HepG2 (cell line): ENCODE data around the gene MYO1B. TPM values are rescaled to one million over a fixed set of nuclear protein-coding genes. Genes with fewer than 3 reads are reported as not detected.
A peak's percentile ranks its signal among the peaks of the same experiment; 100 is the strongest.

Experiments used
- CHD2 ChIP-seq: IDR thresholded peaks from 2 replicates; pipeline ENCODE4 v1.6.1; 2011; ENCODE audit warnings: low read depth, low read length, improper control_type of control experiment
- CREB1 ChIP-seq, 2 experiments: fragments of 450-650 bp in 1 of 2; IDR thresholded peaks; 2 replicates each; pipeline ENCODE4 v1.6.1; 2016 to 2017; ENCODE audit warnings: control low read depth in 1 of 2, mild to moderate bottlenecking in 1 of 2, missing compliant biosample characterization in 1 of 2, missing genetic modification characterization in 1 of 2
- CREM ChIP-seq, 2 experiments: sonication (generic) in 1 of 2; formaldehyde crosslinking in 1 of 2; IDR thresholded peaks; 2 replicates each; pipeline versions ENCODE4 v1.4.0 to v1.6.1; 2016 to 2020; ENCODE audit warnings: antibody characterized with exemption in 1 of 2, mild to moderate bottlenecking in 1 of 2, missing genetic modification reagents in 1 of 2
- ELF3 ChIP-seq: IDR thresholded peaks from 2 replicates; pipeline ENCODE4 v1.6.1; 2016; ENCODE audit warnings: missing genetic modification reagents, missing compliant biosample characterization
- EP300 ChIP-seq, 3 experiments: sonication (generic) in 1 of 3; formaldehyde crosslinking in 1 of 3; IDR thresholded peaks; 2 replicates each; pipeline versions ENCODE4 v1.5.1 to v1.6.1; 2011 to 2020; ENCODE audit warnings: low read depth in 2 of 3, low read length in 2 of 3, borderline replicate concordance in 1 of 3, improper control_type of control experiment in 1 of 3, mild to moderate bottlenecking in 1 of 3, missing genetic modification reagents in 1 of 3, moderate library complexity in 1 of 3
- ESRRA ChIP-seq: sonication (generic); formaldehyde crosslinking; IDR thresholded peaks from 2 replicates; pipeline ENCODE4 v1.5.1; 2020; ENCODE audit warnings: mild to moderate bottlenecking, low read depth, missing genetic modification reagents
- GPBP1L1 ChIP-seq: sonication (generic); formaldehyde crosslinking; IDR thresholded peaks from 2 replicates; pipeline ENCODE4 v1.5.0; 2020; ENCODE audit warnings: mild to moderate bottlenecking, missing genetic modification reagents
- GTF2F1 ChIP-seq: fragments of 150-350 bp; IDR thresholded peaks from 2 replicates; pipeline ENCODE4 v1.6.1; 2014; ENCODE audit warnings: low read length
- KLF12 ChIP-seq: sonication (generic); formaldehyde crosslinking; IDR thresholded peaks from 2 replicates; pipeline ENCODE4 v1.4.0; 2020; ENCODE audit warnings: missing genetic modification reagents, borderline replicate concordance
- NR2F6 ChIP-seq, 2 experiments: IDR thresholded peaks; 2 replicates each; pipeline ENCODE4 v1.6.1; 2016; ENCODE audit warnings: antibody characterized with exemption in 1 of 2, mild to moderate bottlenecking in 1 of 2
- PITX1 ChIP-seq: sonication (generic); formaldehyde crosslinking; IDR thresholded peaks from 2 replicates; pipeline ENCODE4 v1.5.1; 2020; ENCODE audit warnings: mild to moderate bottlenecking, missing genetic modification reagents
- SAFB2 ChIP-seq: sonication (generic); formaldehyde crosslinking; IDR thresholded peaks from 2 replicates; pipeline ENCODE4 v1.5.1; 2020; ENCODE audit warnings: missing genetic modification reagents, low read depth, mild to moderate bottlenecking, borderline replicate concordance
- SNRNP70 ChIP-seq: fragments of 200-400 bp; formaldehyde crosslinking; IDR thresholded peaks from 2 replicates; pipeline ENCODE4 v1.6.1; 2017; ENCODE audit warnings: mild to moderate bottlenecking, low read depth, low read length, moderate library complexity
- SP4 ChIP-seq: sonication (generic); formaldehyde crosslinking; IDR thresholded peaks from 2 replicates; pipeline ENCODE4 v1.8.1; 2023; ENCODE audit warnings: mild to moderate bottlenecking, missing genetic modification reagents
- STAT5B ChIP-seq: sonication (generic); formaldehyde crosslinking; IDR thresholded peaks from 2 replicates; pipeline ENCODE4 v1.4.0; 2020; ENCODE audit warnings: missing genetic modification reagents
- TMF1 ChIP-seq: sonication (generic); formaldehyde crosslinking; IDR thresholded peaks from 2 replicates; pipeline ENCODE4 v1.8.1; 2022; ENCODE audit warnings: low read depth, missing genetic modification reagents
- U2AF2 ChIP-seq: fragments of 200-400 bp; formaldehyde crosslinking; IDR thresholded peaks from 2 replicates; pipeline ENCODE4 v1.6.1; 2017; ENCODE audit warnings: low read depth, mild to moderate bottlenecking, low read length
- UBTF ChIP-seq: sonication (generic); formaldehyde crosslinking; IDR thresholded peaks from 2 replicates; pipeline ENCODE4 v1.4.0; 2020; ENCODE audit warnings: mild to moderate bottlenecking, missing genetic modification reagents
- ZKSCAN8 ChIP-seq: IDR thresholded peaks from 2 replicates; pipeline ENCODE4 v1.6.1; 2016; ENCODE audit warnings: borderline replicate concordance, missing genetic modification reagents, missing compliant biosample characterization
- ZNF121 ChIP-seq: sonication (generic); formaldehyde crosslinking; IDR thresholded peaks from 2 replicates; pipeline ENCODE4 v1.5.0; 2020; ENCODE audit warnings: mild to moderate bottlenecking, missing genetic modification reagents
- ZNF232 ChIP-seq: sonication (generic); formaldehyde crosslinking; IDR thresholded peaks from 2 replicates; pipeline ENCODE4 v1.4.0; 2020; ENCODE audit warnings: missing genetic modification reagents, borderline replicate concordance
- ZNF282 ChIP-seq: fragments of 450-650 bp; IDR thresholded peaks from 2 replicates; pipeline ENCODE4 v1.6.1; 2018; ENCODE audit not compliant: partially characterized antibody
- polyA plus RNA-seq, 8 experiments: library from polyadenylated mRNA; depleted of rRNA in 3 of 8; stranded (reverse) in 7 of 8; unstranded in 1 of 8; fragments of >200 nt; fragmentation: Illumina TruSeq in 4 of 8; extraction: Trizol in 4 of 8; gene quantifications; 2 replicates each; pipeline versions ENCODE4 v1.2.1 to v1.2.3, GENCODE V29; 2011 to 2016; ENCODE audit warnings: low read depth in 4 of 8, missing spikeins in 1 of 8, mixed read lengths in 1 of 8; ENCODE audit not compliant: insufficient read depth in 1 of 8
- total RNA-seq, 5 experiments: library from RNA; depleted of rRNA; stranded (reverse); fragments of >200 nt; fragmentation: Illumina TruSeq; extraction: Trizol; gene quantifications; 2 replicates each; pipeline ENCODE4 v1.2.3, GENCODE V29; 2016; ENCODE audit warnings: low read depth in 1 of 5
- TF ChIP-seq, protein P1 (sequence below): sonication (generic); formaldehyde crosslinking; IDR thresholded peaks from 2 replicates; pipeline ENCODE4 v1.8.0; 2023; ENCODE audit warnings: mild to moderate bottlenecking, missing genetic modification reagents
- TF ChIP-seq, protein P2 (sequence below): IDR thresholded peaks from 2 replicates; pipeline ENCODE4 v1.6.1; 2016

The MYO1B gene
- total and polyA plus RNA-seq, 2 of the 13 experiments (the other 11 are each of a cell fraction or from before 2014, with no cell fraction given) = 36.9 to 89.8 TPM

- TF ChIP-seq CHD2 = no peak
- TF ChIP-seq U2AF2 = no peak
- TF ChIP-seq, protein P1, sequence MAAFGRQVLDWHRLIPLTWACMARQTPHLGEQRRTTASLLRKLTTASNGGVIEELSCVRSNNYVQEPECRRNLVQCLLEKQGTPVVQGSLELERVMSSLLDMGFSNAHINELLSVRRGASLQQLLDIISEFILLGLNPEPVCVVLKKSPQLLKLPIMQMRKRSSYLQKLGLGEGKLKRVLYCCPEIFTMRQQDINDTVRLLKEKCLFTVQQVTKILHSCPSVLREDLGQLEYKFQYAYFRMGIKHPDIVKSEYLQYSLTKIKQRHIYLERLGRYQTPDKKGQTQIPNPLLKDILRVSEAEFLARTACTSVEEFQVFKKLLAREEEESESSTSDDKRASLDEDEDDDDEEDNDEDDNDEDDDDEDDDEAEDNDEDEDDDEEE = no peak
- no peak for TF ChIP-seq SAFB2 (CRISPR knock-in tag)
- TF ChIP-seq CREB1 (IDR thresholded peaks at IDR 0.05) = no peak
- no peak for TF ChIP-seq CREB1 (CRISPR knock-in tag; IDR thresholded peaks at IDR 0.05)
- peak; percentile 17; the same call in 1 of the 2 replicates for TF ChIP-seq CREM (IDR thresholded peaks at IDR 0.05)
- TF ChIP-seq CREM (CRISPR knock-in tag; IDR thresholded peaks at IDR 0.05) = no peak
- no peak for TF ChIP-seq STAT5B (CRISPR knock-in tag)
- TF ChIP-seq, protein P2, sequence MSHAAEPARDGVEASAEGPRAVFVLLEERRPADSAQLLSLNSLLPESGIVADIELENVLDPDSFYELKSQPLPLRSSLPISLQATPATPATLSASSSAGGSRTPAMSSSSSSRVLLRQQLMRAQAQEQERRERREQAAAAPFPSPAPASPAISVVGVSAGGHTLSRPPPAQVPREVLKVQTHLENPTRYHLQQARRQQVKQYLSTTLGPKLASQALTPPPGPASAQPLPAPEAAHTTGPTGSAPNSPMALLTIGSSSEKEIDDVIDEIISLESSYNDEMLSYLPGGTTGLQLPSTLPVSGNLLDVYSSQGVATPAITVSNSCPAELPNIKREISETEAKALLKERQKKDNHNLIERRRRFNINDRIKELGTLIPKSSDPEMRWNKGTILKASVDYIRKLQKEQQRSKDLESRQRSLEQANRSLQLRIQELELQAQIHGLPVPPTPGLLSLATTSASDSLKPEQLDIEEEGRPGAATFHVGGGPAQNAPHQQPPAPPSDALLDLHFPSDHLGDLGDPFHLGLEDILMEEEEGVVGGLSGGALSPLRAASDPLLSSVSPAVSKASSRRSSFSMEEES (CRISPR knock-in tag) = peak; percentile 70; the same call in 1 of the 2 replicates
- TF ChIP-seq ZNF282 = no peak
- no peak for TF ChIP-seq TMF1
- no peak for TF ChIP-seq SP4 (CRISPR knock-in tag)
- peak; percentile 71 for TF ChIP-seq ZKSCAN8 (CRISPR knock-in tag)
- 0 out of 2 replicates have a peak, but pooled peaks have one; percentile 32 for TF ChIP-seq UBTF (CRISPR knock-in tag)
- no peak for TF ChIP-seq PITX1 (CRISPR knock-in tag)
- TF ChIP-seq NR2F6 (IDR thresholded peaks at IDR 0.05) = no peak
- no peak for TF ChIP-seq NR2F6 (CRISPR knock-in tag; IDR thresholded peaks at IDR 0.05)
- no peak for TF ChIP-seq GPBP1L1 (CRISPR knock-in tag)
- TF ChIP-seq EP300 (IDR thresholded peaks at IDR 0.05; ENCODE audit: low read depth in 2 of 2, low read length in 2 of 2) = peak in 1 of 2 experiments; percentile 80; a peak in 2 of 4 replicates
- peak; percentile 54; the same call in 1 of the 2 replicates for TF ChIP-seq EP300 (CRISPR knock-in tag; IDR thresholded peaks at IDR 0.05; ENCODE audit: borderline replicate concordance)
- TF ChIP-seq ESRRA (CRISPR knock-in tag) = no peak
- TF ChIP-seq SNRNP70 = no peak
- TF ChIP-seq ZNF121 = no peak
- TF ChIP-seq KLF12 (CRISPR knock-in tag) = no peak
- TF ChIP-seq ZNF232 (CRISPR knock-in tag) = peak; percentile 77; the same call in 1 of the 2 replicates
- peak; percentile 99 for TF ChIP-seq ELF3 (CRISPR knock-in tag)
- TF ChIP-seq GTF2F1 = no peak
Measured at GRCh38 chr2:191376981-191377629, 131.9 kb downstream of the MYO1B start (continued).
